ENCODE measurements around the gene MARCHF10.

MARCHF10 gene

GRCh38 chr17:62653826-62654761 lies 154.0 kb downstream of the MARCHF10 start:
- Mint-ChIP-seq H3K36me3 (ENCODE audit: insufficient read depth) (peaks cover 2% of the 10 kb centered on the region), H3K4me1 (peaks cover 22% of the 10 kb centered on the region), H3K4me3 (peak overlapping the region; percentile 83), H3K27me3 (peaks cover 61% of the 10 kb centered on the region), H3K27ac (ENCODE audit: low read depth) (peak overlapping the region; percentile 20), H3K9me3 (no peaks in the 10 kb centered on the region)
- ATAC-seq (replicated peaks; ENCODE audit: extremely low read depth, poor library complexity, severe bottlenecking): no peak
- DNase-seq (ENCODE audit: low spot score in 2 of 2): no peak

GRCh38 chr17:62653002-62653825 lies 154.9 kb downstream of the MARCHF10 start:
- Mint-ChIP-seq H3K4me1 (peaks cover 22% of the 10 kb centered on the region), H3K36me3 (ENCODE audit: insufficient read depth) (peaks cover 2% of the 10 kb centered on the region), H3K4me3 (peak overlapping the region; percentile 83), H3K27me3 (peaks cover 53% of the 10 kb centered on the region), H3K27ac (ENCODE audit: low read depth) (peak overlapping the region; percentile 20), H3K9me3 (no peaks in the 10 kb centered on the region)
- DNase-seq (ENCODE audit: low spot score in 2 of 2) (peak in 1 of 2 donors; percentile 32), ATAC-seq (replicated peaks; ENCODE audit: extremely low read depth, poor library complexity, severe bottlenecking) (peak; percentile 81)

DNA sequence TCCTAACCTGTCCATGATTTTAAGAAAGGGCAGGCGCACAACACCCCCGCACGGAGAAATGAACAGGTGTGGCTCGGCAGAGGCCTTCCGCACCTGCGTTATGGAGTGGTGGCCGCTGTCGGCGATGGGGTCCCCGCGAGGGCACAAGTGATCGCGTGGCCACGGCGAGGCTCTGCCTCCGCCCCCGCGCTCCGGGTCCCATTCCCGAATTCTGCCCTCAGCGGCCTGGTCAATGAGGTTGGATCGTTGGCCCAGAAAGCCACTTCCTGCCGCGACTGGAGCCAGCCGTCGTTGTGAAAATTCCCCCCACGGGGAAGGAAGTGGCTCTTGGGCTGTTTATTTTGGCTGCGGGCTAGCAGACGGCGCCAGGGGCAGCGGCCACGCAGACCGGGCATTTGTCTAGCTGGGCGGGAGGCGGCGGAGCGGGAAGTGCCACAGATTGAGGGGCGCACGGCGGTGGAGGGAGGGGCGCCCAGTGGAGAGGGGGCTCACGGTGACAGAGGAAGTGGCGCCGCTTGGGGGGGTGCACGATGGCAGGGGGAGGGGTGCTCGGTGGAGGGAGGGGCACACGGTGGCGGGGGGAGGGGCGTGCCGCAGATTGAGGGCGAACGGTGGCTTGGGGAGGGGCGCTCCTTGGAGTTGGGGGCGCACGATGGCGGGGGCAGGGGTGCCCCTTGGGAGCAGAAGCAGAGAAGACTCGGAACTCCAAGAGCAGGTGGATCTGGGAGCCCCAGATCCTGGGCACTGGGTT lies 155.7 kb downstream of the MARCHF10 start:
- no peak for DNase-seq (ENCODE audit: low spot score in 2 of 2)
- H3K27ac Mint-ChIP-seq (ENCODE audit: low read depth): peak overlapping the region; percentile 20
- H3K4me1 Mint-ChIP-seq: peaks cover 22% of the 10 kb centered on the region
- peaks cover 45% of the 10 kb centered on the region for H3K27me3 Mint-ChIP-seq
- peak overlapping the region; percentile 83 for H3K4me3 Mint-ChIP-seq
- H3K9me3 Mint-ChIP-seq: no peaks in the 10 kb centered on the region
- peak; percentile 11 for ATAC-seq (replicated peaks; ENCODE audit: extremely low read depth, poor library complexity, severe bottlenecking)
- peaks cover 2% of the 10 kb centered on the region for H3K36me3 Mint-ChIP-seq (ENCODE audit: insufficient read depth)
